Psoas muscle (tissue), 8 donors: ENCODE measurements around the gene AP3B1. TPM values are rescaled to one million over a fixed set of nuclear protein-coding genes. Genes with fewer than 3 reads are reported as not detected.
A peak's percentile ranks its signal among the peaks of the same experiment; 100 is the strongest.

Experiments used
- ATAC-seq, 4 donors: fragments of 200-7000 bp; cut with Tn5 transposase; one replicate each; pipeline ENCODE4 v1.9.1; 2020; ENCODE audit warnings: moderate library complexity in 3 of 4, mild to moderate bottlenecking in 2 of 4
- DNase-seq, 2 donors: peaks; one replicate each; pipeline ENCODE4 v3.0.0-alpha.2; 2020
- H3K27ac ChIP-seq: fragments of 200-600 bp; one replicate; pipeline ENCODE4 v1.8.0; 2022
- H3K27me3 ChIP-seq, 3 donors: fragments of 200-600 bp in 1 of 3; one replicate each; pipeline versions ENCODE4 v1.6.1 to v1.8.0; 2013 to 2022; ENCODE audit warnings: low read length in 2 of 3, mild to moderate bottlenecking in 2 of 3, moderate library complexity in 1 of 3; ENCODE audit not compliant: insufficient read depth in 3 of 3
- H3K36me3 ChIP-seq, 2 donors: fragments of 200-600 bp in 1 of 2; one replicate each; pipeline versions ENCODE4 v1.6.1 to v1.8.0; 2013 to 2022; ENCODE audit warnings: low read depth in 1 of 2, mild to moderate bottlenecking in 1 of 2, moderate library complexity in 1 of 2; ENCODE audit not compliant: insufficient read depth in 1 of 2
- H3K4me1 ChIP-seq: fragments of 200-600 bp; one replicate; pipeline ENCODE4 v1.8.0; 2022
- H3K4me3 ChIP-seq: fragments of 200-600 bp; one replicate; pipeline ENCODE4 v1.8.0; 2022; ENCODE audit warnings: mild to moderate bottlenecking
- H3K9me3 ChIP-seq: fragments of 200-600 bp; one replicate; pipeline ENCODE4 v1.8.0; 2022
- CTCF ChIP-seq: fragments of 200-600 bp; IDR thresholded peaks from one replicate; pipeline ENCODE4 v1.8.0; 2022; ENCODE audit warnings: antibody characterized with exemption
- WGBS, 3 donors: extraction: QIAGEN DNeasy Blood & Tissue Kit; methylation state at CpG; one replicate each; pipeline versions ENCODE4 v1.1.6 to v1.1.7; 2013; 5-methylcytosine and 5-hydroxymethylcytosine counted together
- intact Hi-C, 2 donors: fragments of 100-400 bp; cut with DNase I; formaldehyde crosslinking; loops; one replicate each; pipeline versions ENCODE4 v1.11.0 to v1.14.2; 2022
- polyA plus RNA-seq, 3 donors: library from polyadenylated mRNA; stranded (reverse); fragments of 200-250 nt; gene quantifications; one replicate each; pipeline ENCODE4 v1.2.3, GENCODE V29; 2013
- total RNA-seq, 4 donors: library from RNA; stranded (reverse); fragmentation: NEBNext Ultra II Directional in 2 of 4; extraction: Animal tissue kit (Norgen Biotek cat#: 25700) in 2 of 4; gene quantifications; one replicate each; pipeline versions ENCODE4 v1.2.1 to v1.2.4, GENCODE V29; 2021 to 2023
- donor health status: healthy with polysubstance abuse.
- donor health status: DM: no; HTN: no; CAD: no; lungs with moderate emphysema.
- donor health status: Bipolar disorder and iron deficiency.
- donor health status: healthy.
- donor health status: DM: yes; HTN: yes; CAD: no.
- donor health status: DM: no; HTN: no; CAD: no.
- donor health status: DM: no; HTN: no; CAD: no.
- donor health status: DM: yes; HTN: yes; CAD: no.

Gene AP3B1
- total and polyA plus RNA-seq, 7 donors, result 12.4 to 24.4 (median 15.2) TPM

DNA sequence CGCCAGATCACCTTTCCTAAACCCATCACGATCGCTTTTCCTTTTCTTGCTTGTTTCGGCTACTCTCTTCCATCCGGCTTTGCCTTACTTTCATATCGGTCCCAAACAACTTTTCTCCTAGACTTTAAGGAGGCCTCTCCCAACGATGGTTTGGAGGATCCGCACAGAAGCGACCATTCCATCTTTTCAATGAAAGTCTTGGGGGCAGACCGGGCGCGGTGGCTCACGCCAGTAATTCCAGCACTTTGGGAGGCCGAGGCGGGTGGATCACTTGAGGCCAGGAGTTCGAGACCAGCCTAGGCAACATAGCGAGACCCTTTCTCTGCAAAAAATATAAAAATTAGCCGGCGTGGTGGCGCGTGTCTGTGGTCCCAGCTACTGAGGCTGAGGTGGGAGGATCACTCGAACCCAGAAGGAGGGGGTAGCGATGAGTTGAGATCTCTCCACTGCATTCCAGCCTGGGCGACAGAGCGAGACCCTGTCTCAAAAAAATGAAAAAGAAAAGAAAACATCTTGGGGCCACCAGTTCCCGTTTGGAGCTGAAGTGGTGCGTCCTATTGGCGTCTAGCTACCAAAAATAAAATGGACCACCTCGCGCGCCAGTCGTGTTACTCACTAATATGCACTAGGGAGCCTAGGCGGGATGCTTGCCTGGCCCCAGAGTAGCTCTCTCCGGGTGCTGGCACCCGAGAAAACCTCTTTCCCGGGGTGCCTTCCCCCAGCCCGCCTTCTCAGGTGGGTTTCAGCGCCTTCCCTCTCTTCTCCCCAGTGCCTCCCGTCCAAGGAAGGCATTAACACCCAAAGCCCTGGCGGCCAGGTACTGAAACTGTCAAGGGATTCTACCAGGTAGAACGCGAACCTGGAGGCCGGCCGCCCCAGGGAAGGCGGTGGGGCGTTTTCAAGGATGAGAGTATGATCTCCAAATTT is 800 bp upstream of the AP3B1 start:
- intact Hi-C loops, result loop anchor here in 1 of 2 donors (2.0 kb wide), 1 partner anchor 66 kb away; the partner anchor contains the start of gene SCAMP1
- H3K4me3 ChIP-seq, result peak overlapping the region; percentile 87
- 2 to 3% (median 2%) methylated on average over 46 of the region's 46 CpGs for WGBS, 3 donors
- peaks cover 11% of the 10 kb centered on the region for H3K4me1 ChIP-seq
- no peaks in the 10 kb centered on the region for H3K27me3 ChIP-seq
- peak; percentile 23 to 60 for DNase-seq
- peak; percentile 9 to 52 (median 16) for ATAC-seq
- H3K9me3 ChIP-seq, result no peaks in the 10 kb centered on the region
- peak overlapping the region; percentile 88 for H3K27ac ChIP-seq
- TF ChIP-seq CTCF, result no peak
- H3K36me3 ChIP-seq, result no peaks in the 10 kb centered on the region

GRCh38 chr5:78293851-78294247 is 649 bp downstream of the AP3B1 start:
- intact Hi-C loops, result loop anchor here (1.0 to 2.0 kb wide), 2 partner anchors 66 to 67 kb away; partner anchors contain the start of gene SCAMP1 (in 2 of the 2)
- Histone ChIP-seq H3K27me3 (no peaks in the 10 kb centered on the region), H3K36me3 (no peaks in the 10 kb centered on the region), H3K9me3 (no peaks in the 10 kb centered on the region), H3K4me3 (peak overlapping the region; percentile 87), H3K4me1 (peaks cover 14% of the 10 kb centered on the region), H3K27ac (peak overlapping the region; percentile 88)
- DNase-seq (no peak), ATAC-seq (no peak)
- WGBS, 3 donors, result 0 to 2% (median 1%) methylated on average over 6 of the region's 6 CpGs
- no peak for TF ChIP-seq CTCF

DNA sequence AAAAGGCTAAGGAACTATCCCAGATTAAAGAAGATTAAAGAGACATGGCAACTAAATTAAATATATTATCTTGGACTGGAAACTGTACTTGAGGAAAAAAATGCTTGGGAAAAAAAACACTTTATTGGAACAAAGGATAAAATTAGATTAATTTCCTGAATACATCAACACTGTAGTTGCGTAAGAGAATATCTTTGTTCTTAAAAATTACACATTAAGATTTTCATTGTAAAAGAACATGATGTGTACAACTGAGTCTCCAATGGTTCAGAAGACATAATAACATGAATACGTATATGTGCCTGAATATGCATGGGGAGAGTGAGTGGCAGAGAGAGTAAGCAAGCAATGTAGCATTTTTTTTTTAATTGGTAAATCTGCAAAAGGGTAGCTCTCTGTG is 2.8 kb downstream of the AP3B1 start:
- no peak overlapping the region for H3K27ac ChIP-seq
- H3K36me3 ChIP-seq, result no peaks in the 10 kb centered on the region
- intact Hi-C loops, result no loop called here
- peaks cover 24% of the 10 kb centered on the region for H3K4me1 ChIP-seq
- H3K4me3 ChIP-seq, result no peak overlapping the region
- no peak for DNase-seq
- H3K27me3 ChIP-seq, result no peaks in the 10 kb centered on the region
- WGBS, 3 donors, result 80 to 88% (median 84%) methylated on average over 2 of the region's 2 CpGs
- no peaks in the 10 kb centered on the region for H3K9me3 ChIP-seq
- no peak for TF ChIP-seq CTCF
- ATAC-seq, result no peak

- WGBS, 3 donors, result 87 to 90% (median 89%) methylated on average over 2 of the region's 2 CpGs
- ATAC-seq (no peak), DNase-seq (no peak)
- Histone ChIP-seq H3K27ac (no peak overlapping the region), H3K9me3 (no peaks in the 10 kb centered on the region), H3K4me1 (peaks cover 20% of the 10 kb centered on the region), H3K4me3 (no peak overlapping the region), H3K36me3 (no peaks in the 10 kb centered on the region), H3K27me3 (no peaks in the 10 kb centered on the region)
- intact Hi-C loops, result no loop called here
- no peak for TF ChIP-seq CTCF
These were observed 4.6 kb downstream of the AP3B1 start for GRCh38 chr5:78289911-78290310.
